Measurements from ENCODE around the gene RGS11.

GRCh38 chr16:281660-282255 lies 6.0 kb upstream of the RGS11 start:
- TF ChIP-seq POLR2AphosphoS5 (IDR thresholded peaks at IDR 0.05; ENCODE audit: low read depth, low read length) (no peak), POLR2A (IDR thresholded peaks at IDR 0.05; ENCODE audit: low read depth, low read length) (no peak), SPI1 (IDR thresholded peaks at IDR 0.05; ENCODE audit: low read depth, low read length) (no peak), POU2F2 (IDR thresholded peaks at IDR 0.05; ENCODE audit: low read depth, low read length) (no peak)
